Stomach (tissue), 9 donors: ENCODE data around the gene TRAM2. TPM values are rescaled to one million over a fixed set of nuclear protein-coding genes. Genes with fewer than 3 reads are reported as not detected.

ENCODE experiments used
- DNase-seq, 2 donors: peaks; one replicate each; pipeline versions ENCODE4 v3.0.0 to v3.0.0-alpha.2; 2013 to 2019
- H3K27ac ChIP-seq, 5 donors: fragments of 200-600 bp in 4 of 5; sonication (generic) in 4 of 5; one replicate each; pipeline ENCODE4 v1.5.1; 2013 to 2019; ENCODE audit warnings: mild to moderate bottlenecking in 1 of 5, moderate library complexity in 1 of 5
- H3K27me3 ChIP-seq, 3 donors: fragments of 200-600 bp; sonication (generic); one replicate each; pipeline ENCODE4 v1.5.1; 2017 to 2019; ENCODE audit warnings: mixed run types in 1 of 3
- H3K36me3 ChIP-seq, 4 donors: fragments of 200-600 bp; sonication (generic); 1 replicate in 3 of 4; 2 replicates in 1 of 4; pipeline ENCODE4 v1.5.1; 2016 to 2019
- H3K4me1 ChIP-seq, 4 donors: fragments of 200-600 bp; sonication (generic); one replicate each; pipeline ENCODE4 v1.5.1; 2016 to 2019
- H3K4me3 ChIP-seq, 4 donors: fragments of 200-600 bp; sonication (generic) in 3 of 4; one replicate each; pipeline ENCODE4 v1.5.1; 2016 to 2019; ENCODE audit warnings: mild to moderate bottlenecking in 1 of 4
- H3K9me3 ChIP-seq, 4 donors: fragments of 200-600 bp; sonication (generic); one replicate each; pipeline ENCODE4 v1.5.1; 2016 to 2019
- CTCF ChIP-seq, 7 experiments: fragments of 450-650 bp in 4 of 7; fragments of 200-600 bp in 3 of 7; sonication (generic) in 3 of 7; IDR thresholded peaks; one replicate each; pipeline ENCODE4 v1.5.1; 2016 to 2019; ENCODE audit warnings: antibody characterized with exemption in 7 of 7, control low read depth in 2 of 7, mild to moderate bottlenecking in 1 of 7
- EP300 ChIP-seq: sonication (generic); formaldehyde crosslinking; IDR thresholded peaks from one replicate; pipeline ENCODE4 v1.6.1; 2017; ENCODE audit warnings: antibody characterized with exemption
- POLR2A ChIP-seq, 4 donors: fragments of 450-650 bp; IDR thresholded peaks; one replicate each; pipeline ENCODE4 v1.6.1; 2016; ENCODE audit warnings: antibody characterized with exemption in 4 of 4, control low read depth in 2 of 4, mild to moderate bottlenecking in 1 of 4, moderate library complexity in 1 of 4
- POLR2AphosphoS5 ChIP-seq, 3 donors: sonication (generic); formaldehyde crosslinking; IDR thresholded peaks; one replicate each; pipeline ENCODE4 v1.6.1; 2016; ENCODE audit warnings: antibody characterized with exemption in 3 of 3
- WGBS, 5 donors: extraction: QIAGEN DNeasy Blood & Tissue Kit in 3 of 5; methylation state at CpG; one replicate each; pipeline versions ENCODE4 v1.1.5 to v1.1.7; 2013 to 2018; 5-methylcytosine and 5-hydroxymethylcytosine counted together
- intact Hi-C: fragments of 100-400 bp; cut with DNase I; formaldehyde crosslinking; loops from one replicate; pipeline ENCODE4 v1.15.1; 2023; ENCODE audit warnings: low total_unique reads
- polyA plus RNA-seq, 3 donors: library from polyadenylated mRNA; stranded (reverse); fragments of 200-250 nt; gene quantifications; one replicate each; pipeline ENCODE4 v1.2.3, GENCODE V29; 2013
- total RNA-seq, 5 donors: library from RNA; depleted of rRNA; stranded (reverse); fragments of >200 nt; gene quantifications; one replicate each; pipeline versions ENCODE4 v1.1.0 to v1.2.3, GENCODE V29; 2014 to 2016
- donor health status: healthy with polysubstance abuse.
- donor health status: Bipolar disorder and iron deficiency.
- donor health status: healthy.

TRAM2 gene
- total and polyA plus RNA-seq, 8 donors: 1.4 to 14.1 (median 4.3) TPM

DNA sequence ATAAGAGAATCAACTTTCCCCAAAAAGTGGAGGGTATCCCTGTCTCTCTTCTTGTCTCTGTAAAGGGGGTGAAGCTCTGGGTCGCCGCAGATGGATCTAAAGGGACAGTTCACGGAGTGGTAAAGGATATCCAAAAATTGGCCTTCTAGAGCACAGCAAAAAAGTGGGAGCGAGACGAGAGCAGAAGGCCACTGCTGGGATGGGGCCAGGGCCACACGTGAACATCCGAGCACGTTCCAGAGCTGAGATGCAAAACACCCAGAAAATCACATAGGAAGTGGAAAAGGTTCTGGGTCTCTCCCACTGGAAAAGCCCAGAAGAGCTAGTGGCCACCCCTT, 837 bp downstream of the TRAM2 start:
- H3K27ac ChIP-seq: peak overlapping the region; percentile 16 to 99 (median 99)
- H3K9me3 ChIP-seq: no peaks in the 10 kb centered on the region
- H3K4me1 ChIP-seq: peaks cover 40 to 68% (median 56%) of the 10 kb centered on the region in 4 donors
- DNase-seq: no peak
- H3K4me3 ChIP-seq: peak overlapping the region; percentile 76 to 91 (median 90)
- H3K27me3 ChIP-seq: no peaks in the 10 kb centered on the region
- peaks cover 0 to 4% (median 2%) of the 10 kb centered on the region in 4 donors for H3K36me3 ChIP-seq
- TF ChIP-seq POLR2A (IDR thresholded peaks at IDR 0.05) (no peak), EP300 (no peak), POLR2AphosphoS5 (IDR thresholded peaks at IDR 0.05) (no peak), CTCF (IDR thresholded peaks at IDR 0.05) (no peak)
- intact Hi-C loops: loop anchor here (10.0 kb wide), 1 partner anchor 71 kb away; no protein-coding TSS in a partner anchor
- WGBS, 5 donors: 33 to 63% (median 56%) methylated on average over 8 of the region's 8 CpGs

DNA sequence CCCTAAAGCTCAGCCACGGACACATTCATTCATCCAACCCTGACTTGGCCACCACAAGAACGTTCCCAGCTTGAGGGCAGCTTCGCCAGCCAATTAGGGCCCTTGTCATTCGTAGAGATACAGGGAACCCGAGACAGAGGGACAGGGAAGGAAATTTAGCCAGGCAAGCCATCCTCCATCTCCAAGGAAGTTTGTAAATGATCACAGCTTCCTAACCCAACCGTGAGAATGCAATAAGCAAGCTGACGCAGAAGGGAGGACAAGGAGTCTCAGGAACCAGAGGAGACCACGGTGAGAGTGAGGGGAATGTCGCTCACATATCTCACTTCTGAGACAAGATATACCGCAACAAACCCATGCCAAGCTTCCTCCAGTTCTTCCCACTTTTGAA, 1.4 kb downstream of the TRAM2 start:
- intact Hi-C loops: loop anchor here (10.0 kb wide), 1 partner anchor 71 kb away; no protein-coding TSS in a partner anchor
- Histone ChIP-seq H3K4me1 (peaks cover 45 to 73% (median 59%) of the 10 kb centered on the region in 4 donors), H3K27me3 (no peaks in the 10 kb centered on the region), H3K27ac (peak overlapping the region; percentile 23 to 99 (median 99)), H3K36me3 (peaks cover 0 to 3% (median 0%) of the 10 kb centered on the region in 4 donors), H3K4me3 (peak overlapping the region; percentile 76 to 91 (median 90)), H3K9me3 (no peaks in the 10 kb centered on the region)
- no peak for TF ChIP-seq EP300
- TF ChIP-seq POLR2A (IDR thresholded peaks at IDR 0.05): no peak
- no peak for TF ChIP-seq POLR2AphosphoS5 (IDR thresholded peaks at IDR 0.05)
- no peak for TF ChIP-seq CTCF (IDR thresholded peaks at IDR 0.05)
- 53 to 81% (median 74%) methylated on average over 9 to 10 of the region's 10 CpGs for WGBS, 5 donors
- no peak for DNase-seq

DNA sequence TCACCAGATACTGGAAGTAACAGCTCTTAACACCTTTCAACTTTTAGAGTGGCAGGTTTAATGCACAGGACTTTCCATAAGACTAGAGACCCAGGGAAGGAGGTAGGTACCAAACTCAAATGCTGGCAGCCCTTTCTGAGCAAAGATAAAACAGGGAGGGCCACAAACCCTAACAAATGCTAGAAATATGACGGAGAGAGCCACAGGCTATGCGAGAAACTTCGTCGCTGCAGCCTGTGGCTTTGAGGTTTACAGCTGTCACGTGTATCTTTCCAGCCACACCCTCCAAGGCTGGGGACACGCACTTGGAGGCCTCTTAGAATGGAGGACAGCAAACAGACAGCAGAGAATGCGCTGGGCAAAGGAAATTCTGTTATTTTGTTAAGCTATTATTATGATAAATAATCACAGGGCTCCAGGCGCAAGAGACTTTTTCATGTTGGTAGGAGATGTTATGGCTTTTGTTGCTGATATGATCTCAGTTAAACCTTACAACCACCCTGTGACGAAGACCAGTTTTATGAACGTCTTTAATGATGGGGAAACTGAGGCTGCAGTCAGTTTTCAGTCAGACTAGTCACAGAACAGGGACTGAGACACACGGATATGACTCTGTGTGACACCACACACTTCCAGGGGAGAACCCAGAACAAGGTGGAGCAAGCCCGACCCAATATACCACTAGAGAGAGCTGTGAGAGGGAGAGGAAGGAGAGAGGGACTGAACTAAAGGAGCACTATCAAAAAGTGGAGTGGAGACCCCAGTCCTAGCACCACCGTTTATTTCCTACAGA, 2.0 kb downstream of the TRAM2 start:
- WGBS, 5 donors: 23 to 39% (median 35%) methylated on average over 13 of the region's 13 CpGs
- Histone ChIP-seq H3K4me1 (peaks cover 51 to 79% (median 62%) of the 10 kb centered on the region in 4 donors), H3K36me3 (no peaks in the 10 kb centered on the region), H3K27ac (peak overlapping the region; percentile 23 to 99 (median 99)), H3K4me3 (peak overlapping the region; percentile 76 to 91 (median 90)), H3K27me3 (no peaks in the 10 kb centered on the region), H3K9me3 (no peaks in the 10 kb centered on the region)
- DNase-seq: peak; percentile 53 to 75
- intact Hi-C loops: loop anchor here (10.0 kb wide), 1 partner anchor 70 kb away; no protein-coding TSS in a partner anchor
- TF ChIP-seq CTCF (IDR thresholded peaks at IDR 0.05) (no peak), POLR2AphosphoS5 (IDR thresholded peaks at IDR 0.05) (peak in 1 of 3 donors; percentile 15)

DNA sequence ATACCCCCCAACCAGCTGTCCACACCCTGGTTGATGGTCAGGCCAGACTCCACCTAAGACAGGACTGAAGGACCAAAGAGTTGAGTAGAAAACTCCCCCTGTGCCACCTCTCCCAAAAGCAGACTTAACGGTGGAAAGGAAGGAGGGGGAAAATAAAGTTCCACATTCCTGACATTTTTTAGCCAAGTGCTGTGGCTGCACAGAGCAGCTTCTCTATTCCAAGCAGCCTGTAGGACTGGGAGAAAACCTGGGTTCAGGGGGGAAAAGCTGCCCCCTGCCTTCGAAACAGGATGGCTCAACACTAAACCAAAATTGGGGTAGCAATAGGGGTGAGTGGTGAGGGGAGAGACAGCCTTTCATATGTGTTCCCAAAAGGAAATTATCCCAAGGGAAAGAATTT, 3.6 kb downstream of the TRAM2 start:
- Histone ChIP-seq H3K27me3 (no peaks in the 10 kb centered on the region), H3K27ac (peak overlapping the region in 4 of 5 donors; percentile 98 to 99 (median 99)), H3K4me1 (peaks cover 54 to 88% (median 73%) of the 10 kb centered on the region in 4 donors), H3K4me3 (peak overlapping the region in 2 of 4 donors; percentile 76 to 91), H3K9me3 (no peaks in the 10 kb centered on the region), H3K36me3 (no peaks in the 10 kb centered on the region)
- TF ChIP-seq POLR2AphosphoS5 (IDR thresholded peaks at IDR 0.05) (no peak), EP300 (no peak), CTCF (IDR thresholded peaks at IDR 0.05) (no peak), POLR2A (IDR thresholded peaks at IDR 0.05) (no peak)
- no peak for DNase-seq
- 33 to 53% (median 39%) methylated on average over 2 of the region's 2 CpGs for WGBS, 5 donors
- intact Hi-C loops: loop anchor here (10.0 kb wide), 1 partner anchor 68 kb away; no protein-coding TSS in a partner anchor
